Left lung (tissue), 10 donors: ENCODE results near the gene INCA1. TPM values are rescaled to one million over a fixed set of nuclear protein-coding genes. Genes with fewer than 3 reads are reported as not detected.
"Not testable (repeated sequence)": the region's sequence is repeated elsewhere in the genome, so short reads cannot be mapped to it uniquely, and the experiment has no call there.

ENCODE experiments used
- ATAC-seq: fragments of 200-7000 bp; cut with Tn5 transposase; one replicate; pipeline ENCODE4 v1.9.1; 2020; ENCODE audit warnings: moderate library complexity
- DNase-seq, 4 donors: peaks; one replicate each; pipeline ENCODE4 v3.0.0-alpha.2; 2013 to 2020
- H3K27ac ChIP-seq, 2 donors: fragments of 200-600 bp; sonication (generic) in 1 of 2; one replicate each; pipeline versions ENCODE4 v1.5.0 to v1.8.0; 2020 to 2021
- H3K27me3 ChIP-seq, 2 donors: fragments of 200-600 bp; sonication (generic) in 1 of 2; one replicate each; pipeline versions ENCODE4 v1.5.0 to v1.8.0; 2020 to 2021
- H3K36me3 ChIP-seq, 2 donors: fragments of 200-600 bp; sonication (generic) in 1 of 2; one replicate each; pipeline versions ENCODE4 v1.5.0 to v1.8.0; 2020 to 2021
- H3K4me1 ChIP-seq, 2 donors: fragments of 200-600 bp; one replicate each; pipeline ENCODE4 v1.8.0; 2021
- H3K4me3 ChIP-seq, 2 donors: fragments of 200-600 bp; sonication (generic) in 1 of 2; one replicate each; pipeline versions ENCODE4 v1.5.0 to v1.8.0; 2020 to 2021; ENCODE audit warnings: mild to moderate bottlenecking in 1 of 2
- H3K9me3 ChIP-seq, 2 donors: fragments of 200-600 bp; sonication (generic) in 1 of 2; one replicate each; pipeline versions ENCODE4 v1.5.0 to v1.8.0; 2020 to 2021
- CTCF ChIP-seq, 2 donors: fragments of 200-600 bp; sonication (generic) in 1 of 2; IDR thresholded peaks; one replicate each; pipeline versions ENCODE4 v1.5.0 to v1.8.0; 2021; ENCODE audit warnings: antibody characterized with exemption in 2 of 2
- intact Hi-C, 2 donors: fragments of 100-400 bp; cut with DNase I; formaldehyde crosslinking; loops; one replicate each; pipeline versions ENCODE4 v1.11.2 to v1.14.2; 2022
- polyA plus RNA-seq, 6 donors: library from polyadenylated mRNA; unstranded; fragments of 120-200 nt; gene quantifications; one replicate each; pipeline ENCODE4 v1.2.1, GENCODE V29; 2013; ENCODE audit not compliant: insufficient read length in 6 of 6
- total RNA-seq, 2 donors: library from RNA; stranded (reverse); fragmentation: NEBNext Ultra II Directional; extraction: Animal tissue kit (Norgen Biotek cat#: 25700); gene quantifications; one replicate each; pipeline ENCODE4 v1.2.1, GENCODE V29; 2021
- donor health status: DM: no; HTN: yes; CAD: no.
- donor health status: DM: no; HTN: no; CAD: no.

INCA1 gene
- total and polyA plus RNA-seq, 8 donors, result 1.0 to 11.5 (median 8.6) TPM

- ATAC-seq (no peak), DNase-seq (no peak)
- no peak overlapping the region for H3K4me3 ChIP-seq
- TF ChIP-seq CTCF (IDR thresholded peaks at IDR 0.05), result no peak
- peaks cover 5 to 30% of the 10 kb centered on the region in 2 donors for H3K4me1 ChIP-seq
- intact Hi-C loops, result no loop called here
- H3K27me3 ChIP-seq, result peaks cover 6 to 23% of the 10 kb centered on the region in 2 donors
- H3K9me3 ChIP-seq, result no peaks in the 10 kb centered on the region
- H3K27ac ChIP-seq, result no peak overlapping the region
- no peaks in the 10 kb centered on the region for H3K36me3 ChIP-seq
Measured at GRCh38 chr17:5032865-5033264, 35.5 kb upstream of the INCA1 start.

- H3K27me3 ChIP-seq, result peaks cover 6 to 23% of the 10 kb centered on the region in 2 donors
- no peaks in the 10 kb centered on the region for H3K36me3 ChIP-seq
- ATAC-seq (peak; percentile 82), DNase-seq (peak; percentile 73 to 94 (median 88))
- peak; percentile 65 to 85 for TF ChIP-seq CTCF (IDR thresholded peaks at IDR 0.05)
- peaks cover 5 to 30% of the 10 kb centered on the region in 2 donors for H3K4me1 ChIP-seq
- H3K4me3 ChIP-seq, result peak overlapping the region; percentile 19 to 44
- no peaks in the 10 kb centered on the region for H3K9me3 ChIP-seq
- peak overlapping the region; percentile 33 to 77 for H3K27ac ChIP-seq
- intact Hi-C loops, result no loop called here
Measured at GRCh38 chr17:5031365-5032082, 34.2 kb upstream of the INCA1 start.

GRCh38 chr17:5030168-5030567, 32.8 kb upstream of the INCA1 start:
- H3K9me3 ChIP-seq, ATAC-seq: not testable (repeated sequence)

GRCh38 chr17:5027916-5028315, 30.6 kb upstream of the INCA1 start:
- DNase-seq (no peak), ATAC-seq (no peak)
- no peak overlapping the region for H3K4me3 ChIP-seq
- no peak for TF ChIP-seq CTCF (IDR thresholded peaks at IDR 0.05)
- intact Hi-C loops, result no loop called here
- H3K9me3 ChIP-seq, result no peaks in the 10 kb centered on the region
- H3K4me1 ChIP-seq, result peaks cover 0 to 25% of the 10 kb centered on the region in 2 donors
- no peaks in the 10 kb centered on the region for H3K27me3 ChIP-seq
- H3K36me3 ChIP-seq, result peaks cover 0 to 16% of the 10 kb centered on the region in 2 donors
- no peak overlapping the region for H3K27ac ChIP-seq

More at GRCh38 chr17:5030168-5030567, 32.8 kb upstream of the INCA1 start:
- Histone ChIP-seq H3K4me1 (peaks cover 1 to 26% of the 10 kb centered on the region in 2 donors), H3K27me3 (peaks cover 6 to 13% of the 10 kb centered on the region in 2 donors), H3K27ac (peak overlapping the region in 1 of 2 donors; percentile 77)
- DNase-seq, H3K4me3 ChIP-seq, H3K36me3 ChIP-seq, intact Hi-C loops: not testable (repeated sequence)

- no peak for ATAC-seq
- Histone ChIP-seq H3K27ac (no peak overlapping the region), H3K9me3 (no peaks in the 10 kb centered on the region), H3K4me1 (peaks cover 0 to 25% of the 10 kb centered on the region in 2 donors), H3K4me3 (no peak overlapping the region), H3K27me3 (no peaks in the 10 kb centered on the region), H3K36me3 (peaks cover 0 to 22% of the 10 kb centered on the region in 2 donors)
- intact Hi-C loops, result no loop called here
- no peak for DNase-seq
- TF ChIP-seq CTCF (IDR thresholded peaks at IDR 0.05), result no peak
Measured at GRCh38 chr17:5027299-5027698, 30.0 kb upstream of the INCA1 start.
